Measurements from ENCODE around the gene HIPK2. TPM values are rescaled to one million over a fixed set of nuclear protein-coding genes. Genes with fewer than 3 reads are reported as not detected.

HIPK2 gene
- total RNA-seq, 1 experiment from 2014 or later, result 30.7 TPM

- Histone ChIP-seq H3K4me1 (ENCODE audit: insufficient read depth, low read length, poor library complexity, severe bottlenecking) (no peaks in the 10 kb centered on the region), H3K4me3 (ENCODE audit: low read depth, low read length, poor library complexity, severe bottlenecking) (no peak overlapping the region), H3K27ac (ENCODE audit: low read depth, low read length, poor library complexity, severe bottlenecking) (no peak overlapping the region), H3K27me3 (replicated peaks; ENCODE audit: insufficient read depth, low read depth, low read length, poor library complexity) (no peaks in the 10 kb centered on the region), H3K36me3 (ENCODE audit: insufficient read depth, low read length, poor library complexity, severe bottlenecking) (no peaks in the 10 kb centered on the region), H3K9me3 (ENCODE audit: low read depth, low read length, poor library complexity, severe bottlenecking) (no peaks in the 10 kb centered on the region)
- BruUV-seq (replicated peaks), result no TSS peak
- POLR2A ChIA-PET (ENCODE audit: low non-redundant PET), result no interaction called here
- CTCF ChIA-PET, result interaction anchor here (0.6 kb wide), 1 partner anchor 559 kb away, joined by 4 read pairs; no protein-coding TSS in a partner anchor
- no peak for TF ChIP-seq CTCF (conservative IDR thresholded peaks at IDR 0.05; ENCODE audit: low read depth, low read length)
- no peak for TF ChIP-seq EZH2 (IDR thresholded peaks at IDR 0.05; ENCODE audit: borderline replicate concordance, low read depth, low read length, poor library complexity, severe bottlenecking)
- intact Hi-C loops (cut with micrococcal nuclease; ENCODE audit: unreplicated experiment), result no loop called here
- DNase-seq (ENCODE audit: low spot score), result no peak
Measured at GRCh38 chr7:139573871-139574270, 203.9 kb downstream of the HIPK2 start.

- no peak for TF ChIP-seq EZH2 (IDR thresholded peaks at IDR 0.05; ENCODE audit: borderline replicate concordance, low read depth, low read length, poor library complexity, severe bottlenecking)
- no peak overlapping the region for H3K27ac ChIP-seq (ENCODE audit: low read depth, low read length, poor library complexity, severe bottlenecking)
- no peaks in the 10 kb centered on the region for H3K9me3 ChIP-seq (ENCODE audit: low read depth, low read length, poor library complexity, severe bottlenecking)
- no peaks in the 10 kb centered on the region for H3K36me3 ChIP-seq (ENCODE audit: insufficient read depth, low read length, poor library complexity, severe bottlenecking)
- ChIA-PET CTCF (interaction anchor here (0.6 kb wide), 1 partner anchor 560 kb away, joined by 4 read pairs; no protein-coding TSS in a partner anchor), POLR2A (ENCODE audit: low non-redundant PET) (no interaction called here)
- intact Hi-C loops (cut with micrococcal nuclease; ENCODE audit: unreplicated experiment), result no loop called here
- H3K4me3 ChIP-seq (ENCODE audit: low read depth, low read length, poor library complexity, severe bottlenecking), result no peak overlapping the region
- no TSS peak for BruUV-seq (replicated peaks)
- no peaks in the 10 kb centered on the region for H3K4me1 ChIP-seq (ENCODE audit: insufficient read depth, low read length, poor library complexity, severe bottlenecking)
- no peak for DNase-seq (ENCODE audit: low spot score)
- H3K27me3 ChIP-seq (replicated peaks; ENCODE audit: insufficient read depth, low read depth, low read length, poor library complexity), result no peaks in the 10 kb centered on the region
Measured at GRCh38 chr7:139572704-139573385, 205.0 kb downstream of the HIPK2 start.

- Histone ChIP-seq H3K27me3 (replicated peaks; ENCODE audit: insufficient read depth, low read depth, low read length, poor library complexity) (no peaks in the 10 kb centered on the region), H3K4me1 (ENCODE audit: insufficient read depth, low read length, poor library complexity, severe bottlenecking) (no peaks in the 10 kb centered on the region), H3K4me3 (ENCODE audit: low read depth, low read length, poor library complexity, severe bottlenecking) (no peak overlapping the region), H3K9me3 (ENCODE audit: low read depth, low read length, poor library complexity, severe bottlenecking) (no peaks in the 10 kb centered on the region), H3K27ac (ENCODE audit: low read depth, low read length, poor library complexity, severe bottlenecking) (no peak overlapping the region), H3K36me3 (ENCODE audit: insufficient read depth, low read length, poor library complexity, severe bottlenecking) (no peaks in the 10 kb centered on the region)
- BruUV-seq (replicated peaks), result no TSS peak
- CTCF ChIA-PET, result no interaction called here
- POLR2A ChIA-PET (ENCODE audit: low non-redundant PET), result no interaction called here
- TF ChIP-seq EZH2 (IDR thresholded peaks at IDR 0.05; ENCODE audit: borderline replicate concordance, low read depth, low read length, poor library complexity, severe bottlenecking), result no peak
- no peak for TF ChIP-seq CTCF (conservative IDR thresholded peaks at IDR 0.05; ENCODE audit: low read depth, low read length)
- no peak for DNase-seq (ENCODE audit: low spot score)
- intact Hi-C loops (cut with micrococcal nuclease; ENCODE audit: unreplicated experiment), result no loop called here
Measured at GRCh38 chr7:139572071-139572470, 205.7 kb downstream of the HIPK2 start.

- ChIA-PET CTCF (no interaction called here), POLR2A (ENCODE audit: low non-redundant PET) (no interaction called here)
- no peak for TF ChIP-seq EZH2 (IDR thresholded peaks at IDR 0.05; ENCODE audit: borderline replicate concordance, low read depth, low read length, poor library complexity, severe bottlenecking)
- intact Hi-C loops (cut with micrococcal nuclease; ENCODE audit: unreplicated experiment), result no loop called here
- no peak overlapping the region for H3K4me3 ChIP-seq (ENCODE audit: low read depth, low read length, poor library complexity, severe bottlenecking)
- DNase-seq (ENCODE audit: low spot score), result no peak
- H3K27me3 ChIP-seq (replicated peaks; ENCODE audit: insufficient read depth, low read depth, low read length, poor library complexity), result no peaks in the 10 kb centered on the region
- H3K9me3 ChIP-seq (ENCODE audit: low read depth, low read length, poor library complexity, severe bottlenecking), result no peaks in the 10 kb centered on the region
- no peak overlapping the region for H3K27ac ChIP-seq (ENCODE audit: low read depth, low read length, poor library complexity, severe bottlenecking)
- BruUV-seq (replicated peaks), result no TSS peak
- H3K36me3 ChIP-seq (ENCODE audit: insufficient read depth, low read length, poor library complexity, severe bottlenecking), result no peaks in the 10 kb centered on the region
- no peaks in the 10 kb centered on the region for H3K4me1 ChIP-seq (ENCODE audit: insufficient read depth, low read length, poor library complexity, severe bottlenecking)
Measured at GRCh38 chr7:139571651-139572050, 206.1 kb downstream of the HIPK2 start.
